HCT116 (cell line): ENCODE data around the gene ROGDI. TPM values are rescaled to one million over a fixed set of nuclear protein-coding genes. Genes with fewer than 3 reads are reported as not detected.

Source experiments
- ATAC-seq: fragments of 200-7000 bp; cut with Tn5 transposase; 2 replicates; pipeline ENCODE4 v1.9.1; 2020; ENCODE audit warnings: mild to moderate bottlenecking, moderate library complexity
- BruUV-seq: library from RNA; stranded (reverse); fragments of 400-500 nt; replicated peaks from 2 replicates; lab custom pipeline; 2021; lab: Mats Ljungman, UMichigan
- CTCF ChIA-PET: fragments of 300-600 bp; sonication (Branson Sonifier 250); formaldehyde crosslinking; loops from one replicate; lab custom pipeline; 2021; ENCODE audit warnings: antibody characterized with exemption; lab: Charles Lee
- POLR2A ChIA-PET: fragments of 300-600, 350-600 bp; sonication (Branson Sonifier 250); formaldehyde crosslinking; loops from one replicate; lab custom pipeline; 2021; ENCODE audit warnings: antibody characterized with exemption; lab: Charles Lee
- RAD21 ChIA-PET, 2 experiments: fragments of 300-600 bp; sonication (Branson Sonifier 250); formaldehyde crosslinking; loops; one replicate each; lab custom pipeline; 2023; ENCODE audit warnings: low total read pairs in 2 of 2; ENCODE audit not compliant: uncharacterized antibody in 2 of 2, unreplicated experiment in 2 of 2, low non-redundant PET in 1 of 2; lab: Charles Lee
- DNase-seq: peaks from one replicate; pipeline ENCODE4 v3.0.0-alpha.2; 2010; ENCODE audit warnings: low read depth, low spot score
- H2AFZ ChIP-seq: fragments of 200-600 bp; shearing (Covaris generic), sonication (generic); 2 replicates; pipeline ENCODE4 v1.6.1; 2017; ENCODE audit warnings: low read depth, mixed run types, mixed read lengths, antibody characterized with exemption, low read length; ENCODE audit not compliant: poor library complexity, severe bottlenecking
- H3K27ac ChIP-seq: 2 replicates; pipeline ENCODE4 v1.5.1; 2012; ENCODE audit warnings: low read depth, low read length
- H3K27me3 ChIP-seq: fragments of 200-600 bp; sonication (generic); 2 replicates; pipeline ENCODE4 v1.6.1; 2016; ENCODE audit warnings: mixed run types, low read length, mixed read lengths; ENCODE audit not compliant: insufficient read depth
- H3K36me3 ChIP-seq, 2 experiments: fragments of 200-500 bp in 1 of 2; fragments of 200-600 bp in 1 of 2; sonication (Bioruptor generic) in 1 of 2; sonication (generic) in 1 of 2; 2 replicates each; pipeline versions ENCODE4 v1.5.1 to v1.6.1; 2014 to 2016; ENCODE audit warnings: low read length in 2 of 2, inconsistent platforms in 1 of 2, mixed read lengths in 1 of 2, mixed run types in 1 of 2; ENCODE audit not compliant: insufficient read depth in 2 of 2, control insufficient read depth in 1 of 2
- H3K4me1 ChIP-seq, 2 experiments: fragments of 200-600 bp in 1 of 2; sonication (generic) in 1 of 2; 2 replicates each; pipeline versions ENCODE4 v1.5.1 to v1.6.1; 2012 to 2017; ENCODE audit warnings: low read length in 2 of 2, inconsistent platforms in 1 of 2, mild to moderate bottlenecking in 1 of 2, mixed read lengths in 1 of 2, mixed run types in 1 of 2, moderate library complexity in 1 of 2; ENCODE audit not compliant: insufficient read depth in 2 of 2, control insufficient read depth in 1 of 2
- H3K4me2 ChIP-seq: fragments of 200-600 bp; sonication (generic); 2 replicates; pipeline ENCODE4 v1.6.1; 2017; ENCODE audit warnings: mixed run types, low read length, mixed read lengths
- H3K4me3 ChIP-seq, 2 experiments: fragments of 200-600 bp in 1 of 2; sonication (generic) in 1 of 2; replicated peaks in 1 of 2; 2 replicates each; pipeline ENCODE4 v1.5.1; 2011 to 2016; ENCODE audit warnings: low read length in 2 of 2, control low read depth in 1 of 2, low read depth in 1 of 2, mild to moderate bottlenecking in 1 of 2, mixed read lengths in 1 of 2, mixed run types in 1 of 2
- H3K79me2 ChIP-seq: fragments of 200-600 bp; sonication (generic); 2 replicates; pipeline ENCODE4 v1.6.1; 2017; ENCODE audit warnings: mild to moderate bottlenecking, mixed run types, low read length, moderate library complexity, mixed read lengths; ENCODE audit not compliant: insufficient read depth
- H3K9ac ChIP-seq: fragments of 200-600 bp; sonication (generic); 2 replicates; pipeline ENCODE4 v1.6.1; 2016; ENCODE audit warnings: low read length, mixed read lengths
- H3K9me2 ChIP-seq: fragments of 200-600 bp; sonication (generic), shearing (Covaris generic); 2 replicates; pipeline ENCODE4 v1.6.1; 2017; ENCODE audit warnings: mixed run types, mild to moderate bottlenecking, moderate library complexity; ENCODE audit not compliant: insufficient read depth
- H3K9me3 ChIP-seq, 2 experiments: fragments of 200-500 bp in 1 of 2; fragments of 200-600 bp in 1 of 2; sonication (Bioruptor generic) in 1 of 2; sonication (generic) in 1 of 2; 2 replicates each; pipeline ENCODE4 v1.6.1; 2014 to 2017; ENCODE audit warnings: low read length in 2 of 2, mixed read lengths in 2 of 2, inconsistent platforms in 1 of 2, low read depth in 1 of 2, mild to moderate bottlenecking in 1 of 2, mixed run types in 1 of 2, moderate library complexity in 1 of 2; ENCODE audit not compliant: control insufficient read depth in 1 of 2, insufficient read depth in 1 of 2
- H4K20me1 ChIP-seq: fragments of 200-600 bp; sonication (generic), shearing (Covaris generic); 2 replicates; pipeline ENCODE4 v1.6.1; 2017; ENCODE audit warnings: mixed run types, mild to moderate bottlenecking, moderate library complexity; ENCODE audit not compliant: insufficient read depth
- EGR1 ChIP-seq: IDR thresholded peaks from 2 replicates; pipeline ENCODE4 v1.6.1; 2012; ENCODE audit warnings: low read depth
- ELF1 ChIP-seq: IDR thresholded peaks from 2 replicates; pipeline ENCODE4 v1.6.1; 2012; ENCODE audit warnings: low read depth, borderline replicate concordance
- EZH2 ChIP-seq: fragments of 200-600 bp; sonication (generic); IDR thresholded peaks from 2 replicates; pipeline ENCODE4 v1.6.1; 2017; ENCODE audit warnings: antibody characterized with exemption, mixed run types
- FOSL1 ChIP-seq: IDR thresholded peaks from 2 replicates; pipeline ENCODE4 v1.6.1; 2012; ENCODE audit warnings: low read depth
- JUND ChIP-seq: IDR thresholded peaks from 2 replicates; pipeline ENCODE4 v1.6.1; 2012
- POLR2AphosphoS5 ChIP-seq: IDR thresholded peaks from 2 replicates; pipeline ENCODE4 v1.6.1; 2011; ENCODE audit warnings: mild to moderate bottlenecking, low read depth, low read length, moderate library complexity
- TCF7L2 ChIP-seq: IDR thresholded peaks from 2 replicates; pipeline ENCODE4 v1.7.0; 2011; ENCODE audit warnings: borderline replicate concordance, inconsistent platforms; ENCODE audit not compliant: insufficient read depth, insufficient read length; ENCODE audit errors: extremely low read depth
- YY1 ChIP-seq: IDR thresholded peaks from 2 replicates; pipeline ENCODE4 v1.6.1; 2011; ENCODE audit warnings: low read length, low read depth, moderate library complexity, mild to moderate bottlenecking; ENCODE audit not compliant: insufficient replicate concordance; ENCODE audit errors: extremely low read depth
- ZFX ChIP-seq: fragments of 450-650 bp; IDR thresholded peaks from 2 replicates; pipeline ENCODE4 v1.6.1; 2017
- ZNF274 ChIP-seq: fragments of 200-500 bp; sonication (Bioruptor generic); IDR thresholded peaks from 2 replicates; pipeline ENCODE4 v1.6.1; 2014; ENCODE audit warnings: mild to moderate bottlenecking, low read depth, low read length, inconsistent platforms
- intact Hi-C: fragments of 100-400 bp; cut with micrococcal nuclease; formaldehyde crosslinking; loops from 2 replicates; pipeline ENCODE4 v1.10.0; 2022
- total RNA-seq: library from RNA; stranded (reverse); gene quantifications from one replicate; pipeline ENCODE4 v1.2.1, GENCODE V29; 2021; ENCODE audit not compliant: unreplicated experiment
- TF ChIP-seq, protein P1 (sequence below): IDR thresholded peaks from 2 replicates; pipeline ENCODE4 v1.6.1; 2012
- TF ChIP-seq, protein P2 (sequence below): IDR thresholded peaks from 2 replicates; pipeline ENCODE4 v1.6.1; 2012; ENCODE audit warnings: low read depth
- TF ChIP-seq, protein P3 (sequence below): IDR thresholded peaks from 2 replicates; pipeline ENCODE4 v1.6.1; 2012

The ROGDI gene
- total RNA-seq, 1 experiment from 2014 or later: 20.1 TPM

- POLR2A ChIA-PET: no interaction called here
- Histone ChIP-seq H3K4me2 (no peak overlapping the region), H3K9me2 (no peaks in the 10 kb centered on the region), H2AFZ (no peak overlapping the region), H3K9me3 (no peaks in the 10 kb centered on the region), H3K36me3 (peaks cover 52 to 60% of the 10 kb centered on the region in 2 experiments), H3K4me1 (peaks cover 5 to 7% of the 10 kb centered on the region in 2 experiments; a peak in 2 of 4 replicates), H3K27ac (no peak overlapping the region), H3K79me2 (peaks cover 62% of the 10 kb centered on the region), H4K20me1 (peaks cover 2% of the 10 kb centered on the region; the same call in 1 of the 2 replicates), H3K4me3 (no peak overlapping the region), H3K9ac (no peak overlapping the region), H3K27me3 (no peaks in the 10 kb centered on the region)
- intact Hi-C loops: no loop called here
- TF ChIP-seq, protein P1, sequence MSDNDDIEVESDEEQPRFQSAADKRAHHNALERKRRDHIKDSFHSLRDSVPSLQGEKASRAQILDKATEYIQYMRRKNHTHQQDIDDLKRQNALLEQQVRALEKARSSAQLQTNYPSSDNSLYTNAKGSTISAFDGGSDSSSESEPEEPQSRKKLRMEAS: no peak
- TF ChIP-seq EGR1: no peak
- TF ChIP-seq YY1: no peak
- no peak for TF ChIP-seq ZNF274
- TF ChIP-seq, protein P2, sequence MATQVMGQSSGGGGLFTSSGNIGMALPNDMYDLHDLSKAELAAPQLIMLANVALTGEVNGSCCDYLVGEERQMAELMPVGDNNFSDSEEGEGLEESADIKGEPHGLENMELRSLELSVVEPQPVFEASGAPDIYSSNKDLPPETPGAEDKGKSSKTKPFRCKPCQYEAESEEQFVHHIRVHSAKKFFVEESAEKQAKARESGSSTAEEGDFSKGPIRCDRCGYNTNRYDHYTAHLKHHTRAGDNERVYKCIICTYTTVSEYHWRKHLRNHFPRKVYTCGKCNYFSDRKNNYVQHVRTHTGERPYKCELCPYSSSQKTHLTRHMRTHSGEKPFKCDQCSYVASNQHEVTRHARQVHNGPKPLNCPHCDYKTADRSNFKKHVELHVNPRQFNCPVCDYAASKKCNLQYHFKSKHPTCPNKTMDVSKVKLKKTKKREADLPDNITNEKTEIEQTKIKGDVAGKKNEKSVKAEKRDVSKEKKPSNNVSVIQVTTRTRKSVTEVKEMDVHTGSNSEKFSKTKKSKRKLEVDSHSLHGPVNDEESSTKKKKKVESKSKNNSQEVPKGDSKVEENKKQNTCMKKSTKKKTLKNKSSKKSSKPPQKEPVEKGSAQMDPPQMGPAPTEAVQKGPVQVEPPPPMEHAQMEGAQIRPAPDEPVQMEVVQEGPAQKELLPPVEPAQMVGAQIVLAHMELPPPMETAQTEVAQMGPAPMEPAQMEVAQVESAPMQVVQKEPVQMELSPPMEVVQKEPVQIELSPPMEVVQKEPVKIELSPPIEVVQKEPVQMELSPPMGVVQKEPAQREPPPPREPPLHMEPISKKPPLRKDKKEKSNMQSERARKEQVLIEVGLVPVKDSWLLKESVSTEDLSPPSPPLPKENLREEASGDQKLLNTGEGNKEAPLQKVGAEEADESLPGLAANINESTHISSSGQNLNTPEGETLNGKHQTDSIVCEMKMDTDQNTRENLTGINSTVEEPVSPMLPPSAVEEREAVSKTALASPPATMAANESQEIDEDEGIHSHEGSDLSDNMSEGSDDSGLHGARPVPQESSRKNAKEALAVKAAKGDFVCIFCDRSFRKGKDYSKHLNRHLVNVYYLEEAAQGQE: no peak
- no peak for TF ChIP-seq JUND
- no peak for TF ChIP-seq FOSL1
- TF ChIP-seq ZFX: no peak
- no peak for TF ChIP-seq TCF7L2
- TF ChIP-seq EZH2: no peak
- TF ChIP-seq, protein P3, sequence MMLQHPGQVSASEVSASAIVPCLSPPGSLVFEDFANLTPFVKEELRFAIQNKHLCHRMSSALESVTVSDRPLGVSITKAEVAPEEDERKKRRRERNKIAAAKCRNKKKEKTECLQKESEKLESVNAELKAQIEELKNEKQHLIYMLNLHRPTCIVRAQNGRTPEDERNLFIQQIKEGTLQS: no peak
- TF ChIP-seq POLR2AphosphoS5: no peak
- TF ChIP-seq ELF1: no peak
- CTCF ChIA-PET: no interaction called here
- ATAC-seq (no peak), DNase-seq (no peak)
- RAD21 ChIA-PET: no interaction called here
- no TSS peak for BruUV-seq
These were observed 38.6 kb upstream of the ROGDI start for GRCh38 chr16:4840984-4841383.
